ENCODE results near the gene ARHGAP18. TPM values are rescaled to one million over a fixed set of nuclear protein-coding genes. Genes with fewer than 3 reads are reported as not detected.

The ARHGAP18 gene
- total and polyA plus RNA-seq, 2 of the 13 experiments (the other 11 are each of a cell fraction or from before 2014, with no cell fraction given), result 58.2 to 115 TPM

DNA sequence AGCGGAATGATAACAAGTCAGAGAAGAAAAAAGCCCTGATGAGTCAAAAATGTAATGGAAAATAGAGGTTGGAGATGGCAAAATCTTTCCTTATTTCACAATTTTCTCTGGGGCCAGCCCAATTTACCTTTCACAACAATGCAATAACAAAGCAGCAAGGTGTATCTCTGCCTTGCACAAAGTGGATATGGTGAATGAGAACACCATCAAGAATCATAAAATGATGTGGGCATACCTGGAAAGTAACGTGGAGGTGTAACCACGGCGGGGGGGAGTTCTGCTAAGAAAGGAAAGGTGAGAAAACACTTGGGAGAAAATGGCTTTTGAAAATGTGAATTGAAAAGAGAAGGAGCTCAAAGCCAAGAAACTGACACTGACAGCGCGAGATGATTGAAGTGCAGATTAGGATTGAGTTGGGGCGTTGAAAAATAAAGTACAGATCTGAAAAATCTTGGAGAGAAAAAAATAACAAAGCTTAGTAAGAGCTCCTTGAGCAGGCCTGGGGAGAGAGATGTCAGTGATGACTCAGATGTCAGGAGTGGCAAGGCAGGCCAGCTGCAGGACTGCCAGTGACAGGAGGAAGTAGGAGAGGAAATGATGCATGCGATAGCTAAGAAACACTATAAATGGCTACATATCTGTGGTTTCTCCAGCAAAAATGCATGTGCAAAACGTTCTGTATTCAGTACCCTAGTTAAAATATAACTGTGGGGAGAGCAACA lies 26.2 kb downstream of the ARHGAP18 start (continued):
- TF ChIP-seq, protein P1, sequence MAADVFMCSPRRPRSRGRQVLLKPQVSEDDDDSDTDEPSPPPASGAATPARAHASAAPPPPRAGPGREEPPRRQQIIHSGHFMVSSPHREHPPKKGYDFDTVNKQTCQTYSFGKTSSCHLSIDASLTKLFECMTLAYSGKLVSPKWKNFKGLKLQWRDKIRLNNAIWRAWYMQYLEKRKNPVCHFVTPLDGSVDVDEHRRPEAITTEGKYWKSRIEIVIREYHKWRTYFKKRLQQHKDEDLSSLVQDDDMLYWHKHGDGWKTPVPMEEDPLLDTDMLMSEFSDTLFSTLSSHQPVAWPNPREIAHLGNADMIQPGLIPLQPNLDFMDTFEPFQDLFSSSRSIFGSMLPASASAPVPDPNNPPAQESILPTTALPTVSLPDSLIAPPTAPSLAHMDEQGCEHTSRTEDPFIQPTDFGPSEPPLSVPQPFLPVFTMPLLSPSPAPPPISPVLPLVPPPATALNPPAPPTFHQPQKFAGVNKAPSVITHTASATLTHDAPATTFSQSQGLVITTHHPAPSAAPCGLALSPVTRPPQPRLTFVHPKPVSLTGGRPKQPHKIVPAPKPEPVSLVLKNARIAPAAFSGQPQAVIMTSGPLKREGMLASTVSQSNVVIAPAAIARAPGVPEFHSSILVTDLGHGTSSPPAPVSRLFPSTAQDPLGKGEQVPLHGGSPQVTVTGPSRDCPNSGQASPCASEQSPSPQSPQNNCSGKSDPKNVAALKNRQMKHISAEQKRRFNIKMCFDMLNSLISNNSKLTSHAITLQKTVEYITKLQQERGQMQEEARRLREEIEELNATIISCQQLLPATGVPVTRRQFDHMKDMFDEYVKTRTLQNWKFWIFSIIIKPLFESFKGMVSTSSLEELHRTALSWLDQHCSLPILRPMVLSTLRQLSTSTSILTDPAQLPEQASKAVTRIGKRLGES (CRISPR knock-in tag; IDR thresholded peaks at IDR 0.05; ENCODE audit: borderline replicate concordance), result no peak
- TF ChIP-seq FOXK1 (CRISPR knock-in tag; IDR thresholded peaks at IDR 0.05; ENCODE audit: borderline replicate concordance, low read depth), result peak; percentile 33; the same call in 1 of the 2 replicates
- no peak for TF ChIP-seq ZNF549 (CRISPR knock-in tag; IDR thresholded peaks at IDR 0.05)
- TF ChIP-seq TARDBP (CRISPR knock-in tag; IDR thresholded peaks at IDR 0.05), result peak; percentile 67
- peak; percentile 94; the same call in 1 of the 2 replicates for TF ChIP-seq ETV5 (CRISPR knock-in tag; IDR thresholded peaks at IDR 0.05; ENCODE audit: borderline replicate concordance)
- no peak for TF ChIP-seq GABPA (IDR thresholded peaks at IDR 0.05; ENCODE audit: low read depth, low read length)
- peak; percentile 83 for TF ChIP-seq GABPA (CRISPR knock-in tag; IDR thresholded peaks at IDR 0.05; ENCODE audit: low read depth)
- TF ChIP-seq, protein P2, sequence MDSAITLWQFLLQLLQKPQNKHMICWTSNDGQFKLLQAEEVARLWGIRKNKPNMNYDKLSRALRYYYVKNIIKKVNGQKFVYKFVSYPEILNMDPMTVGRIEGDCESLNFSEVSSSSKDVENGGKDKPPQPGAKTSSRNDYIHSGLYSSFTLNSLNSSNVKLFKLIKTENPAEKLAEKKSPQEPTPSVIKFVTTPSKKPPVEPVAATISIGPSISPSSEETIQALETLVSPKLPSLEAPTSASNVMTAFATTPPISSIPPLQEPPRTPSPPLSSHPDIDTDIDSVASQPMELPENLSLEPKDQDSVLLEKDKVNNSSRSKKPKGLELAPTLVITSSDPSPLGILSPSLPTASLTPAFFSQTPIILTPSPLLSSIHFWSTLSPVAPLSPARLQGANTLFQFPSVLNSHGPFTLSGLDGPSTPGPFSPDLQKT (CRISPR knock-in tag; IDR thresholded peaks at IDR 0.05; ENCODE audit: borderline replicate concordance), result no peak
- TF ChIP-seq, protein P3, sequence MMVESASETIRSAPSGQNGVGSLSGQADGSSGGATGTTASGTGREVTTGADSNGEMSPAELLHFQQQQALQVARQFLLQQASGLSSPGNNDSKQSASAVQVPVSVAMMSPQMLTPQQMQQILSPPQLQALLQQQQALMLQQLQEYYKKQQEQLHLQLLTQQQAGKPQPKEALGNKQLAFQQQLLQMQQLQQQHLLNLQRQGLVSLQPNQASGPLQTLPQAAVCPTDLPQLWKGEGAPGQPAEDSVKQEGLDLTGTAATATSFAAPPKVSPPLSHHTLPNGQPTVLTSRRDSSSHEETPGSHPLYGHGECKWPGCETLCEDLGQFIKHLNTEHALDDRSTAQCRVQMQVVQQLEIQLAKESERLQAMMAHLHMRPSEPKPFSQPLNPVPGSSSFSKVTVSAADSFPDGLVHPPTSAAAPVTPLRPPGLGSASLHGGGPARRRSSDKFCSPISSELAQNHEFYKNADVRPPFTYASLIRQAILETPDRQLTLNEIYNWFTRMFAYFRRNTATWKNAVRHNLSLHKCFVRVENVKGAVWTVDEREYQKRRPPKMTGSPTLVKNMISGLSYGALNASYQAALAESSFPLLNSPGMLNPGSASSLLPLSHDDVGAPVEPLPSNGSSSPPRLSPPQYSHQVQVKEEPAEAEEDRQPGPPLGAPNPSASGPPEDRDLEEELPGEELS (CRISPR knock-in tag; IDR thresholded peaks at IDR 0.05), result peak; percentile 89
- TF ChIP-seq KDM4B (CRISPR knock-in tag; IDR thresholded peaks at IDR 0.05), result 0 out of 2 replicates have a peak, but pooled peaks have one; percentile 20
- peak; percentile 46; the same call in 1 of the 2 replicates for TF ChIP-seq ZFY (CRISPR knock-in tag; IDR thresholded peaks at IDR 0.05)
- TF ChIP-seq PHF21A (CRISPR knock-in tag; IDR thresholded peaks at IDR 0.05), result peak; percentile 74; the same call in 1 of the 2 replicates
- TF ChIP-seq ZSCAN9 (CRISPR knock-in tag; IDR thresholded peaks at IDR 0.05; ENCODE audit: borderline replicate concordance), result peak; percentile 48; the same call in 1 of the 2 replicates
- TF ChIP-seq, protein P4, sequence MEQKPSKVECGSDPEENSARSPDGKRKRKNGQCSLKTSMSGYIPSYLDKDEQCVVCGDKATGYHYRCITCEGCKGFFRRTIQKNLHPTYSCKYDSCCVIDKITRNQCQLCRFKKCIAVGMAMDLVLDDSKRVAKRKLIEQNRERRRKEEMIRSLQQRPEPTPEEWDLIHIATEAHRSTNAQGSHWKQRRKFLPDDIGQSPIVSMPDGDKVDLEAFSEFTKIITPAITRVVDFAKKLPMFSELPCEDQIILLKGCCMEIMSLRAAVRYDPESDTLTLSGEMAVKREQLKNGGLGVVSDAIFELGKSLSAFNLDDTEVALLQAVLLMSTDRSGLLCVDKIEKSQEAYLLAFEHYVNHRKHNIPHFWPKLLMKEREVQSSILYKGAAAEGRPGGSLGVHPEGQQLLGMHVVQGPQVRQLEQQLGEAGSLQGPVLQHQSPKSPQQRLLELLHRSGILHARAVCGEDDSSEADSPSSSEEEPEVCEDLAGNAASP (CRISPR knock-in tag; IDR thresholded peaks at IDR 0.05; ENCODE audit: borderline replicate concordance), result 0 out of 2 replicates have a peak, but pooled peaks have one; percentile 49
- TF ChIP-seq ZBTB7B (CRISPR knock-in tag; IDR thresholded peaks at IDR 0.05), result 0 out of 2 replicates have a peak, but pooled peaks have one; percentile 49
- peak; percentile 70; the same call in 1 of the 2 replicates for TF ChIP-seq RXRB (CRISPR knock-in tag; IDR thresholded peaks at IDR 0.05; ENCODE audit: borderline replicate concordance)
- TF ChIP-seq, protein P5, sequence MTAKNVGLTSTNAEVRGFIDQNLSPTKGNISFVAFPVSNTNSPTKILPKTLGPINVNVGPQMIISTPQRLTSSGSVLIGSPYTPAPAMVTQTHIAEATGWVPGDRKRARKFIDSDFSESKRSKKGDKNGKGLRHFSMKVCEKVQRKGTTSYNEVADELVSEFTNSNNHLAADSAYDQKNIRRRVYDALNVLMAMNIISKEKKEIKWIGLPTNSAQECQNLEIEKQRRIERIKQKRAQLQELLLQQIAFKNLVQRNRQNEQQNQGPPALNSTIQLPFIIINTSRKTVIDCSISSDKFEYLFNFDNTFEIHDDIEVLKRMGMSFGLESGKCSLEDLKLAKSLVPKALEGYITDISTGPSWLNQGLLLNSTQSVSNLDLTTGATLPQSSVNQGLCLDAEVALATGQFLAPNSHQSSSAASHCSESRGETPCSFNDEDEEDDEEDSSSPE (CRISPR knock-in tag; IDR thresholded peaks at IDR 0.05), result no peak
- no peak for TF ChIP-seq GATAD1 (CRISPR knock-in tag; IDR thresholded peaks at IDR 0.05)
- 0 out of 2 replicates have a peak, but pooled peaks have one; percentile 67 for TF ChIP-seq ZNF12 (CRISPR knock-in tag; IDR thresholded peaks at IDR 0.05)
- TF ChIP-seq ZFP36 (IDR thresholded peaks at IDR 0.05; ENCODE audit: borderline replicate concordance, low read depth, low read length, partially characterized antibody), result no peak
- peak; percentile 65; the same call in 1 of the 2 replicates for TF ChIP-seq PPARG (CRISPR knock-in tag; conservative IDR thresholded peaks at IDR 0.05)
